CD14-positive monocyte (primary cell): ENCODE data around the gene BYSL. TPM values are rescaled to one million over a fixed set of nuclear protein-coding genes. Genes with fewer than 3 reads are reported as not detected.

ENCODE experiments used
- DNase-seq, 3 donors: peaks; one replicate each; pipeline ENCODE4 v3.0.0-alpha.2; 2011 to 2022
- H2AFZ ChIP-seq: 2 replicates; pipeline ENCODE4 v1.6.0; 2012; ENCODE audit warnings: mild to moderate bottlenecking, low read depth, low read length, inconsistent platforms; ENCODE audit not compliant: insufficient read depth, poor library complexity, severe bottlenecking
- H3K27ac ChIP-seq, 2 donors: 1 replicate in 1 of 2; 2 replicates in 1 of 2; pipeline ENCODE4 v1.5.1; 2012 to 2013; ENCODE audit warnings: low read length in 2 of 2, control low read depth in 1 of 2, inconsistent platforms in 1 of 2, low read depth in 1 of 2, mild to moderate bottlenecking in 1 of 2
- H3K27me3 ChIP-seq, 2 donors: one replicate each; pipeline versions ENCODE4 v1.6.0 to v1.6.1; 2011 to 2013; ENCODE audit warnings: low read length in 2 of 2; ENCODE audit not compliant: control insufficient read depth in 2 of 2, insufficient read depth in 2 of 2
- H3K36me3 ChIP-seq, 2 donors: replicated peaks in 1 of 2; 1 replicate in 1 of 2; 2 replicates in 1 of 2; pipeline versions ENCODE4 v1.5.1 to v1.6.1; 2012 to 2013; ENCODE audit warnings: low read length in 2 of 2, control low read depth in 1 of 2, inconsistent platforms in 1 of 2, mild to moderate bottlenecking in 1 of 2; ENCODE audit not compliant: insufficient read depth in 2 of 2, control insufficient read depth in 1 of 2
- H3K4me1 ChIP-seq, 2 donors: 1 replicate in 1 of 2; 2 replicates in 1 of 2; pipeline versions ENCODE4 v1.5.1 to v1.6.1; 2012 to 2013; ENCODE audit warnings: low read length in 2 of 2, control low read depth in 1 of 2, inconsistent platforms in 1 of 2, mild to moderate bottlenecking in 1 of 2, moderate library complexity in 1 of 2; ENCODE audit not compliant: insufficient read depth in 2 of 2, control insufficient read depth in 1 of 2
- H3K4me2 ChIP-seq: replicated peaks from 2 replicates; pipeline ENCODE3; 2012; ENCODE audit warnings: low read length, moderate library complexity, mild to moderate bottlenecking; ENCODE audit not compliant: poor library complexity, severe bottlenecking; ENCODE audit errors: extremely low read depth
- H3K4me3 ChIP-seq, 3 experiments: fragments of 200-600 bp in 1 of 3; sonication (generic) in 1 of 3; replicated peaks in 1 of 3; 1 replicate in 2 of 3; 2 replicates in 1 of 3; pipeline ENCODE4 v1.5.1; 2011 to 2013; ENCODE audit warnings: low read length in 3 of 3, mild to moderate bottlenecking in 3 of 3, control low read depth in 2 of 3, low read depth in 2 of 3, inconsistent platforms in 1 of 3, moderate library complexity in 1 of 3
- H3K79me2 ChIP-seq: 2 replicates; pipeline ENCODE4 v1.6.0; 2012; ENCODE audit warnings: mild to moderate bottlenecking, control low read depth, inconsistent platforms, low read length, moderate library complexity; ENCODE audit not compliant: insufficient read depth
- H3K9ac ChIP-seq: 2 replicates; pipeline ENCODE4 v1.6.0; 2017; ENCODE audit warnings: low read length, mild to moderate bottlenecking; ENCODE audit not compliant: insufficient read depth, poor library complexity, severe bottlenecking
- H3K9me3 ChIP-seq, 2 donors: replicated peaks in 1 of 2; 1 replicate in 1 of 2; 2 replicates in 1 of 2; pipeline versions ENCODE4 v1.5.1 to v1.6.1; 2012 to 2013; ENCODE audit warnings: low read length in 2 of 2, control low read depth in 1 of 2; ENCODE audit not compliant: control insufficient read depth in 1 of 2, insufficient read depth in 1 of 2
- H4K20me1 ChIP-seq: 2 replicates; pipeline ENCODE4 v1.6.0; 2012; ENCODE audit warnings: mild to moderate bottlenecking, low read length, control low read depth, moderate library complexity; ENCODE audit not compliant: insufficient read depth
- H3K27ac Mint-ChIP-seq, 7 donors: one replicate each; pipeline ENCODE4 v1.8.0; 2020; ENCODE audit warnings: mild to moderate bottlenecking in 7 of 7, mixed read lengths in 7 of 7, moderate library complexity in 6 of 7, inconsistent platforms in 2 of 7
- H3K27me3 Mint-ChIP-seq, 3 donors: one replicate each; pipeline ENCODE4 v1.8.0; 2021 to 2022; ENCODE audit warnings: low read depth in 3 of 3, mild to moderate bottlenecking in 3 of 3, mixed read lengths in 3 of 3, moderate library complexity in 3 of 3, inconsistent platforms in 1 of 3
- H3K36me3 Mint-ChIP-seq, 2 donors: one replicate each; pipeline ENCODE4 v1.8.0; 2020; ENCODE audit warnings: mixed read lengths in 2 of 2, inconsistent platforms in 1 of 2, mild to moderate bottlenecking in 1 of 2
- H3K4me1 Mint-ChIP-seq: one replicate; pipeline ENCODE4 v1.8.0; 2020; ENCODE audit warnings: mild to moderate bottlenecking, mixed read lengths
- H3K4me3 Mint-ChIP-seq, 2 donors: one replicate each; pipeline ENCODE4 v1.8.0; 2020; ENCODE audit warnings: mild to moderate bottlenecking in 2 of 2, mixed read lengths in 2 of 2, moderate library complexity in 1 of 2
- H3K9me3 Mint-ChIP-seq, 7 donors: one replicate each; pipeline ENCODE4 v1.8.0; 2020 to 2022; ENCODE audit warnings: mixed read lengths in 7 of 7, mild to moderate bottlenecking in 6 of 7, moderate library complexity in 6 of 7, inconsistent platforms in 2 of 7
- WGBS: methylation state at CpG from one replicate; pipeline ENCODE4 v1.1.5; 2013; ENCODE audit warnings: missing lambda C conversion rate; ENCODE audit not compliant: insufficient coverage; 5-methylcytosine and 5-hydroxymethylcytosine counted together
- intact Hi-C, 2 donors: fragments of 100-400 bp; cut with micrococcal nuclease; formaldehyde crosslinking; loops; one replicate each; pipeline versions ENCODE4 v1.15.0 to v1.15.1; 2023
- polyA plus RNA-seq, 3 donors: library from polyadenylated mRNA; depleted of rRNA in 1 of 3; unstranded in 2 of 3; stranded (reverse) in 1 of 3; fragments of 300-500 nt in 2 of 3; fragments of >200 nt in 1 of 3; fragmentation: Illumina TruSeq in 2 of 3; gene quantifications; 1 replicate in 2 of 3; 2 replicates in 1 of 3; pipeline ENCODE4 v1.2.3, GENCODE V29; 2012 to 2021
- TF ChIP-seq, protein P1 (sequence below): fragments of 200-600 bp; IDR thresholded peaks from one replicate; pipeline ENCODE4 v1.8.0; 2022; ENCODE audit warnings: antibody characterized with exemption, mild to moderate bottlenecking

Gene BYSL
- polyA plus RNA-seq, 3 donors: 2.7 to 4.2 (median 3.9) TPM

- Histone ChIP-seq H3K4me1 (peaks cover 7 to 8% of the 10 kb centered on the region in 2 donors), H3K36me3 (peaks cover 52 to 65% of the 10 kb centered on the region in 2 donors), H2AFZ (no peak overlapping the region), H3K4me2 (no peak overlapping the region), H3K79me2 (peaks cover 42% of the 10 kb centered on the region), H3K9me3 (no peaks in the 10 kb centered on the region), H3K4me3 (no peak overlapping the region), H4K20me1 (peaks cover 39% of the 10 kb centered on the region), H3K27ac (peak overlapping the region in 1 of 2 donors; percentile 28), H3K27me3 (no peaks in the 10 kb centered on the region), H3K9ac (no peak overlapping the region)
- DNase-seq: no peak
- Mint-ChIP-seq H3K4me3 (no peak overlapping the region), H3K27me3 (peaks cover 0 to 4% (median 0%) of the 10 kb centered on the region in 3 donors), H3K9me3 (peaks cover 0 to 1% (median 0%) of the 10 kb centered on the region in 7 donors), H3K27ac (peak overlapping the region in 3 of 7 donors; percentile 13 to 31 (median 27)), H3K36me3 (peaks cover 52 to 53% of the 10 kb centered on the region in 2 donors), H3K4me1 (peaks cover 13% of the 10 kb centered on the region)
- 89% methylated on average over 2 of the region's 6 CpGs for WGBS
- TF ChIP-seq, protein P1, sequence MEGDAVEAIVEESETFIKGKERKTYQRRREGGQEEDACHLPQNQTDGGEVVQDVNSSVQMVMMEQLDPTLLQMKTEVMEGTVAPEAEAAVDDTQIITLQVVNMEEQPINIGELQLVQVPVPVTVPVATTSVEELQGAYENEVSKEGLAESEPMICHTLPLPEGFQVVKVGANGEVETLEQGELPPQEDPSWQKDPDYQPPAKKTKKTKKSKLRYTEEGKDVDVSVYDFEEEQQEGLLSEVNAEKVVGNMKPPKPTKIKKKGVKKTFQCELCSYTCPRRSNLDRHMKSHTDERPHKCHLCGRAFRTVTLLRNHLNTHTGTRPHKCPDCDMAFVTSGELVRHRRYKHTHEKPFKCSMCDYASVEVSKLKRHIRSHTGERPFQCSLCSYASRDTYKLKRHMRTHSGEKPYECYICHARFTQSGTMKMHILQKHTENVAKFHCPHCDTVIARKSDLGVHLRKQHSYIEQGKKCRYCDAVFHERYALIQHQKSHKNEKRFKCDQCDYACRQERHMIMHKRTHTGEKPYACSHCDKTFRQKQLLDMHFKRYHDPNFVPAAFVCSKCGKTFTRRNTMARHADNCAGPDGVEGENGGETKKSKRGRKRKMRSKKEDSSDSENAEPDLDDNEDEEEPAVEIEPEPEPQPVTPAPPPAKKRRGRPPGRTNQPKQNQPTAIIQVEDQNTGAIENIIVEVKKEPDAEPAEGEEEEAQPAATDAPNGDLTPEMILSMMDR: no peak
- intact Hi-C loops: no loop called here
Observed at GRCh38 chr6:41927253-41927652, 6.0 kb downstream of the BYSL start.

GRCh38 chr6:41929924-41930323 lies 8.6 kb downstream of the BYSL start:
- DNase-seq: no peak
- peaks cover 7% of the 10 kb centered on the region for H3K4me1 Mint-ChIP-seq
- H3K36me3 Mint-ChIP-seq: peaks cover 62 to 74% of the 10 kb centered on the region in 2 donors
- H3K27ac Mint-ChIP-seq: peak overlapping the region in 4 of 7 donors; percentile 7 to 46 (median 34)
- Histone ChIP-seq H3K9ac (no peak overlapping the region), H3K9me3 (no peaks in the 10 kb centered on the region), H3K4me3 (no peak overlapping the region), H4K20me1 (peaks cover 59% of the 10 kb centered on the region), H3K27me3 (no peaks in the 10 kb centered on the region), H3K79me2 (peaks cover 26% of the 10 kb centered on the region), H3K27ac (peak overlapping the region in 1 of 2 donors; percentile 58), H3K36me3 (peaks cover 70 to 85% of the 10 kb centered on the region in 2 donors), H3K4me2 (no peak overlapping the region), H3K4me1 (peaks cover 4 to 7% of the 10 kb centered on the region in 2 donors), H2AFZ (no peak overlapping the region)
- no peak overlapping the region for H3K4me3 Mint-ChIP-seq
- TF ChIP-seq, protein P1: no peak
- intact Hi-C loops: loop anchor here in 1 of 2 donors (2.0 kb wide), 1 partner anchor 19 kb away; no protein-coding TSS in a partner anchor
- peaks cover 0 to 4% (median 0%) of the 10 kb centered on the region in 3 donors for H3K27me3 Mint-ChIP-seq
- no peaks in the 10 kb centered on the region for H3K9me3 Mint-ChIP-seq
- 58% methylated on average over 2 of the region's 6 CpGs for WGBS
